IPS DF 19.7 (cell line): ENCODE results near the gene ADGRG7.
A peak's percentile ranks its signal among the peaks of the same experiment; 100 is the strongest.

Experiments
- DNase-seq: peaks from one replicate; pipeline ENCODE4 v3.0.0-alpha.2; 2013; ENCODE audit warnings: low read depth, low spot score

Gene ADGRG7

GRCh38 chr3:100600181-100601042 lies 9.0 kb upstream of the ADGRG7 start:
- no peak for DNase-seq

DNA sequence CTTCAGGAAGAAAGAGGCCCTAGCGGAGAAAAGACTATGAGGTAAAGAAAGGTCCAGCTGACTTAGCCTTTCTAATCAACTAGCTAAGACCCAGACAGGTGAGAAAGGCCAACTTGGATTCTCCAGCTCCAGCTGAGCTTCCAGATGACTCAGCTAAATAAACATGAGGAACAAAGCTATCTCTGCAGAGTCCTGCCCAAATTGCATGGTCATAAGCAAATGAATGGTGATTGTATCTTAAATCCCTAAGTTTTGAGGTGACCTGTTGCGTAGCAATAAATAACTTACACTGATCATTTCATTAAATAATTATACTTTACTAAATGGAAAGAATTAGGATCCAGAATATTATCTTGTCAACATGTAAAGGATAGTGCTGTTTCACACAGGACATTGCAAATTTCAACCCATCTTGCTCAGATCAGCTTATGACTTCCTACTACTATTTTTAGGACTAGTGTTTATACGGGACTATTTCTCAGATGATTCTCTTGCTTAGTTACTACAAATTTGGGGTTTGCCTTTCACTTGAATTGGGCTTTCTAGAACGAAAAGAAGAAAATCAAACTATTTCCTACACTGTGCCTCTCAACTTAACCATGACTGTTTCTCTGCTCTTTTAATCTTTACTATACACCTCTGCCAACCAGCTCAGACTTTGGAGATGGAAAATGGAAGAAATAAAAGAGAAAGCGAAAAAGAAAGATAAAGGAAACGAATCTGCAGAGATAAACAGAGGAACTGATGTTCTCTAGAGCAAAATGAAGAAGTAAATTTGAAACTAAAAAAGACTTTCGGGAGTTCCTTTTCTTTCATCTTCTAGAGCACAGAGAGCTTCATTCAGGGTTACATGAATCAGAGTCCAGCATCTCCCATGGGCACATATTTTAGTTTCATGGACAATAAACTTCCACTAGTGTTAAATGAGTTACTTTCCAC lies 6.6 kb upstream of the ADGRG7 start:
- DNase-seq, result peak; percentile 28

- peak; percentile 40 for DNase-seq
Measured at GRCh38 chr3:100603469-100603868, 5.9 kb upstream of the ADGRG7 start.

- no peak for DNase-seq
Measured at GRCh38 chr3:100605358-100605757, 4.0 kb upstream of the ADGRG7 start.

GRCh38 chr3:100606894-100607512 lies 2.4 kb upstream of the ADGRG7 start:
- DNase-seq, result no peak

GRCh38 chr3:100609963-100610362 lies 562 bp downstream of the ADGRG7 start:
- no peak for DNase-seq

DNA sequence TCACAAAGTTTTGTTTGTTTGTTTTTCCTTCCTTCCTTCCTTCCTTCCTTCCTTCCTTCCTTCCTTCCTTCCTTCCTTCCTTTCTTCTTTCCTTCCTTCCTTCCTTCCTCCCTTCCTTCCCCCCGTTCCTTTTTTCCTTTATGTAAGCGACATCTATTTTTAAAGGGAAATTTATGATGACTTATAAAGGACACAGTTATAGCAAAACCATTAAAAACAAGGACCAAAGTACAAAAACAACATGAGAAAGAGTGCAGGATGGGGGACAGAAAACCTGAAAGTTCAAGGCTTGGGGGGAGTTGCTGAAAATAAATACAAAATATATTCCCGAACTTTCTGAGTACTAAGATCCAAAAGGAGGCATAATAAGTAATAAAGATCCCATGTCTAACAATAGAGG lies 1.8 kb downstream of the ADGRG7 start:
- DNase-seq, result no peak

- no peak for DNase-seq
Measured at GRCh38 chr3:100613721-100614390, 4.5 kb downstream of the ADGRG7 start.

GRCh38 chr3:100614941-100615340 lies 5.5 kb downstream of the ADGRG7 start:
- no peak for DNase-seq

DNA sequence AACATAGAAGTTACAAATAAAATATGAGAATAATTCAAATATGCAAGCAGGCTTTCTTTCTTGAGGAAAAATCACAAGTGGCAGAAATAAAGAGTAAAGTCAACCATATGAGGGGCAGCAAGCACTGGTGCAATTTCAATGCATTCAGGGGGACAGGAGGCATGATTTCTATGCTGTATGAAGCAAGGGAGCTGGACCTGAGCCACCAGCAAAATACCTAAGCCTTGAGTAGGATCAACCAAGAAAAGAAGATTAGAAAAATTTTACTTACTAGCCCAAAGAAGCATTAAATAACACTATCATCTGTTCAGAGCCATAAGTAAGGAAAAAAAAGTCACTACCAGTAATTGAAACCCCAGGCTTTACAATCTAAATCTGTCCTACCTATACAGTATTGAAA lies 6.3 kb downstream of the ADGRG7 start:
- no peak for DNase-seq

- DNase-seq, result no peak
Measured at GRCh38 chr3:100621251-100621650, 11.8 kb downstream of the ADGRG7 start.

DNA sequence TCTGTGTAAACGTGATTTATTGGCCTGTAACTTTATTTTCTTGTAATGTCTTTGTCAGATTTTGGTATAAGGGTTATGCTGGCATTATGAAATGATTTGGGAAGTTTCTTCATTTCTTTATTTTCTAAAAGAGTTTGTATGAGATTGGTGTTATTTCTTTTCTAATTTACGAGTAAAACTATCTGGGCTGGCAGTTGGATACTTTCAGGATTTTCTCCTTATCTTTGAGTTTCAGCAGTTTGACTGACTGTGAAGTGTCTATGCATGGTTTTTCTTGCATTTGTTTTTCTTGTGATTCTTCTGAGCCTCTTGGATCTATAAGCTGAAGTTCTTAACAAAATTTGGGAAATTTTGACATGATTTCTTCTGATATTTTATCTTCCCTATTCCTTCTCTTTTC lies 18.1 kb downstream of the ADGRG7 start:
- DNase-seq, result no peak

DNA sequence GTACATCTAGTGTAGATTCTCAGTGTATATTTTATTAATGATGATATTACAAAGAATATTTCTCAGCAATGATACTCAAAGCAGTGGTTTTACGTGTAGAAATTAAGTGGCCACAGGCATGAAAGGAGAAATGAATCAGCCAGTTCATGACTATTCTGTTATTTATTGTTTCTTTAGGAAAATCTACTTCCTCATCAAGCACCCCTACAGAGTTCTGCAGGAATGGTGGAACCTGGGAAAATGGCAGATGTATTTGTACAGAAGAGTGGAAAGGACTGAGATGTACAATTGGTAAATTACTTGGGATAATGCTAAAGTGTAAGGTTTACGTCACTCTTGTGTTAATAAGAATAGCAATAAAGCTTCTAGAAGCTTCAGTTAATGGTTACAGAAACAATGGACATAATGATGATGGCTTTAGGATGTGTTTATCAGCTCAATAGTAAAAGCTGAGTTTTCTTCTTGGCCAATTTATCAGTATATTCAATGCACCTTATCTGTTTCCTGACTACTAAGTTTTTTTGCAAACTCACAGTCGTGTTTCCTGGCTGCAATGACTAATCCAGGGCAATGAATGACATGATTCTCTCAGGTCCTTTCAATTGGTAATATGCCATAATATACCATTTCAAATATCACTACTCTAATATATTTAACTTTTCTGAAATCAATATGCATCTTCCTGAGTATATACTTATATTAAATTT lies 20.2 kb downstream of the ADGRG7 start:
- DNase-seq, result no peak

GRCh38 chr3:100630664-100631063 lies 21.3 kb downstream of the ADGRG7 start:
- DNase-seq, result peak; percentile 15

- DNase-seq, result no peak
Measured at GRCh38 chr3:100631236-100631635, 21.8 kb downstream of the ADGRG7 start.

- DNase-seq, result no peak
Measured at GRCh38 chr3:100634493-100635272, 25.3 kb downstream of the ADGRG7 start.

DNA sequence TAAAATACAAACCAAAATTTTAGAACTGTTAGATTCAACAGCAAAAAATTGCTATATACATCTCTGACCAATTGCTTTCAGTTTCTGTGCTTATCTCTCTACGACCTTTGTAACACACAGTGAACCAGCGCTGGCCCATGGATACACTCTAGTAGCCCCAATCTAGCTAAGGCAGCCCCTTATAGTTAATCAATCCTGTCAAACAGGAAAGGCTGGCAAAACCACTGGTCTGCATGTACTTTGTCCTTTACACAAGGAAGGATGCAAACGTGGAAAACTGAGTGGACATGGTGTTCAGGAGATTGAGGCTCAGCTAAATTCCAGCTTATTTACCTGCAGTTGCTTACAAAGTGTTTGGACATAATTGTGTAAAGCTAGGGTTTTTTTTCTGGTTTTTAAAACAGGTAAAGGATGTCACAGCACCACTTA lies 25.9 kb downstream of the ADGRG7 start:
- no peak for DNase-seq

GRCh38 chr3:100637197-100637631 lies 27.8 kb downstream of the ADGRG7 start:
- no peak for DNase-seq

DNA sequence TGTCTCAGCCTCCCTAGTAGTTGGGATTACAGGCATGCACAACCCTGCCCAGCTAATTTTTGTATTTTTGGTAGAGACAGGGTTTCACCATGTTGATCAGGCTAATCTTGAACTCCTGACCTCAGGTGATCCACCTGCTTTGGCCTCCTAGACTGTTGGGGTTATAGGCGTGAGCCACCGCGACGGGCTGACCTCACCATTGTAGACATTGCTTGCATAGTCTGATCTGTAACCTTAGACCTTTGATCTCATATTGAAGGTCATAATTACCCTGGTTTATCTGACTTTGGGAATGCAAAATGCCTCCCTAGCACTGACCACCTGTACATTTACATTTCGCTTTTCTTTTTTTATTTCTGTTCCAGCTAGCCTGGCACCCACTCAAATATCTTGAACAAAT lies 31.2 kb downstream of the ADGRG7 start:
- DNase-seq, result no peak

DNA sequence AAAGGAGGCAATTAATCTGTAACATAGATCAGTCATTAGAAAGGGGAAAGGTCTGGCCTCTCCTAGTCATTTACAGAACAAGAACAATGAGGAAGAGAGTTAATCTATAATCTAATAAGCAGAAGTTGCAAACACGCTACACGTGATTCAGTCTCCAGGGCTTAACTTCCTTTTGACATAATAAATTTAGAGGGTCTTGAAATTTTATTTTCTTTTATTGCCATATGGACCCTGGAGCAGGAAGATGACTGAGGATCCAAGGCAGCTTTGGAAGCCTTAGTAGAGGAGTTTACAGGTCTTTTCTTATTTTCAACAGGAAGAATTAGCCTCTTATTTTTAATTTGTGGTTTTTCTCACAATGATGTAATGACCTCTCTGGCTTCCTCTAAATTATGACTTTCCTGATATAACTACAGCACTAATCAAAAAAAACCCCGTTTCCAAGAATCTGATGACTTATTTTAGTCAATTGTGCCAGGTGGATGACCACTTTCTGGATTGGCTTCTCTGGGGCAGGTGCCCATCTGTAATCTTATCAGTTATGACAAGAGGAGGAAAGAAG lies 32.2 kb downstream of the ADGRG7 start:
- DNase-seq, result no peak
